Ishikawa (cell line): ENCODE measurements around the gene FKBP7.

Experiments
- CEBPB ChIP-seq: IDR thresholded peaks from 2 replicates; pipeline ENCODE4 v1.6.1; 2012
- CREB1 ChIP-seq: IDR thresholded peaks from 2 replicates; pipeline ENCODE4 v1.6.1; 2012; ENCODE audit warnings: low read depth
- EGR1 ChIP-seq: IDR thresholded peaks from 2 replicates; pipeline ENCODE4 v1.6.1; 2012
- EP300 ChIP-seq: IDR thresholded peaks from 2 replicates; pipeline ENCODE4 v1.6.1; 2012; ENCODE audit warnings: borderline replicate concordance
- FOXM1 ChIP-seq: IDR thresholded peaks from 2 replicates; pipeline ENCODE4 v1.6.1; 2012; ENCODE audit warnings: low read depth, borderline replicate concordance
- MAX ChIP-seq: IDR thresholded peaks from 2 replicates; pipeline ENCODE4 v1.6.1; 2012
- NFIC ChIP-seq: IDR thresholded peaks from 2 replicates; pipeline ENCODE4 v1.6.1; 2012
- RAD21 ChIP-seq: IDR thresholded peaks from 2 replicates; pipeline ENCODE4 v1.6.1; 2012; ENCODE audit warnings: low read depth
- TAF1 ChIP-seq: IDR thresholded peaks from 2 replicates; pipeline ENCODE4 v1.6.1; 2012; ENCODE audit warnings: low read depth, mild to moderate bottlenecking
- TCF12 ChIP-seq: IDR thresholded peaks from 2 replicates; pipeline ENCODE4 v1.6.1; 2012; ENCODE audit warnings: low read depth
- TEAD4 ChIP-seq: IDR thresholded peaks from 2 replicates; pipeline ENCODE4 v1.6.1; 2012
- YY1 ChIP-seq: IDR thresholded peaks from 2 replicates; pipeline ENCODE4 v1.6.1; 2012; ENCODE audit warnings: low read depth
- ZBTB7A ChIP-seq: IDR thresholded peaks from 2 replicates; pipeline ENCODE4 v1.6.1; 2012; ENCODE audit warnings: low read depth
- TF ChIP-seq, protein P1 (sequence below): IDR thresholded peaks from 2 replicates; pipeline ENCODE4 v1.6.1; 2012; ENCODE audit warnings: low read depth, mild to moderate bottlenecking
- TF ChIP-seq, protein P2 (sequence below): IDR thresholded peaks from 2 replicates; pipeline ENCODE4 v1.6.1; 2012

Gene FKBP7

DNA sequence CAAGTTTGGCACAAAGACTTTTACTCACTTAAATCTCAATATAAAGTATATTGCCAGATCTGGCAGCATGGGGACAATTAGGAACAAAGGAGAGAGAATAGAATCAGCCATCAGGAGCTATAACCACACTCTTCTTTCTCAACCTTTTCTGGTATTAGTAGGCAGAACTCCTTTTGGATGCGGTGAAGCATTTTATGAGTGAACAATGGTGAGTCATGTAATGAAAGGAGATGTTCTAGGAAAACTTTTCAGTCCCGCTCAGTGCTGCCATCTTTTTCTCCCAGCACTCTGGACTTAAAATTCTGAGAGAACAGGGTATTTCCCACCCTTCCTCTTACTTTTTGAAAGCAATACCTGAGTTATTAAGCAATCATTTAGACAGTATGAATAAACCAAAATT, 34.1 kb upstream of the FKBP7 start:
- TF ChIP-seq FOXM1 (no peak), TCF12 (no peak)

- TF ChIP-seq, protein P1, sequence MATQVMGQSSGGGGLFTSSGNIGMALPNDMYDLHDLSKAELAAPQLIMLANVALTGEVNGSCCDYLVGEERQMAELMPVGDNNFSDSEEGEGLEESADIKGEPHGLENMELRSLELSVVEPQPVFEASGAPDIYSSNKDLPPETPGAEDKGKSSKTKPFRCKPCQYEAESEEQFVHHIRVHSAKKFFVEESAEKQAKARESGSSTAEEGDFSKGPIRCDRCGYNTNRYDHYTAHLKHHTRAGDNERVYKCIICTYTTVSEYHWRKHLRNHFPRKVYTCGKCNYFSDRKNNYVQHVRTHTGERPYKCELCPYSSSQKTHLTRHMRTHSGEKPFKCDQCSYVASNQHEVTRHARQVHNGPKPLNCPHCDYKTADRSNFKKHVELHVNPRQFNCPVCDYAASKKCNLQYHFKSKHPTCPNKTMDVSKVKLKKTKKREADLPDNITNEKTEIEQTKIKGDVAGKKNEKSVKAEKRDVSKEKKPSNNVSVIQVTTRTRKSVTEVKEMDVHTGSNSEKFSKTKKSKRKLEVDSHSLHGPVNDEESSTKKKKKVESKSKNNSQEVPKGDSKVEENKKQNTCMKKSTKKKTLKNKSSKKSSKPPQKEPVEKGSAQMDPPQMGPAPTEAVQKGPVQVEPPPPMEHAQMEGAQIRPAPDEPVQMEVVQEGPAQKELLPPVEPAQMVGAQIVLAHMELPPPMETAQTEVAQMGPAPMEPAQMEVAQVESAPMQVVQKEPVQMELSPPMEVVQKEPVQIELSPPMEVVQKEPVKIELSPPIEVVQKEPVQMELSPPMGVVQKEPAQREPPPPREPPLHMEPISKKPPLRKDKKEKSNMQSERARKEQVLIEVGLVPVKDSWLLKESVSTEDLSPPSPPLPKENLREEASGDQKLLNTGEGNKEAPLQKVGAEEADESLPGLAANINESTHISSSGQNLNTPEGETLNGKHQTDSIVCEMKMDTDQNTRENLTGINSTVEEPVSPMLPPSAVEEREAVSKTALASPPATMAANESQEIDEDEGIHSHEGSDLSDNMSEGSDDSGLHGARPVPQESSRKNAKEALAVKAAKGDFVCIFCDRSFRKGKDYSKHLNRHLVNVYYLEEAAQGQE, result no peak
- no peak for TF ChIP-seq MAX
- TF ChIP-seq TCF12, result no peak
- TF ChIP-seq CREB1, result no peak
- TF ChIP-seq NFIC, result no peak
- no peak for TF ChIP-seq CEBPB
- TF ChIP-seq TEAD4, result no peak
- TF ChIP-seq YY1, result no peak
- no peak for TF ChIP-seq RAD21
Measured at GRCh38 chr2:178510384-178510783, 32.0 kb upstream of the FKBP7 start.

DNA sequence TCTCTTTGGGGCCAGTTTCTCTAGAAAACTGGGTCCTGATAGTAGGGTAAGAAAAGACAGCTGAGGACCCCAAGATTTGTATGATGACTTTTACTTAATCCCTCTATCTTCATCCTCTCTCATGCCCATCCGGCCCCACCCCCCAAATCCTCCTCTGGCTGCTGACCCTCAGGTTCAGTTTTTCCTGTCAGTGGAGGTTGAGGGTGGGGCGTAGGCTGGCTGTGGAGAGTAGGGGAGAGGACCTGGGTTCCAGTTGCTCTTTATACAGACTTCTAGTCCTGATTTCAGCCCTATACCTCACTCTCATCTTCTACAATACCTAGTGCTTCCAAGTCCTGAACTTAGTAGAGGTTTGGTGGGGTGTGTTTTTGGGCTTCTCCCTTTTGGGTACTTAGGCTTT, 30.2 kb upstream of the FKBP7 start:
- TF ChIP-seq CREB1 (no peak), ZBTB7A (no peak), NFIC (no peak), TAF1 (no peak), TCF12 (no peak), TEAD4 (no peak), EGR1 (no peak), RAD21 (no peak), MAX (no peak), EP300 (no peak), YY1 (no peak), CEBPB (no peak), FOXM1 (no peak)
- TF ChIP-seq, protein P1, result no peak
- TF ChIP-seq, protein P2, sequence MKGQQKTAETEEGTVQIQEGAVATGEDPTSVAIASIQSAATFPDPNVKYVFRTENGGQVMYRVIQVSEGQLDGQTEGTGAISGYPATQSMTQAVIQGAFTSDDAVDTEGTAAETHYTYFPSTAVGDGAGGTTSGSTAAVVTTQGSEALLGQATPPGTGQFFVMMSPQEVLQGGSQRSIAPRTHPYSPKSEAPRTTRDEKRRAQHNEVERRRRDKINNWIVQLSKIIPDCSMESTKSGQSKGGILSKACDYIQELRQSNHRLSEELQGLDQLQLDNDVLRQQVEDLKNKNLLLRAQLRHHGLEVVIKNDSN, result no peak

GRCh38 chr2:178506949-178507348, 28.5 kb upstream of the FKBP7 start:
- no peak for TF ChIP-seq CEBPB

- TF ChIP-seq NFIC, result no peak
- TF ChIP-seq RAD21, result no peak
- TF ChIP-seq EGR1, result no peak
- no peak for TF ChIP-seq CREB1
- no peak for TF ChIP-seq TEAD4
- no peak for TF ChIP-seq FOXM1
- no peak for TF ChIP-seq YY1
- TF ChIP-seq ZBTB7A, result no peak
- TF ChIP-seq TCF12, result no peak
- TF ChIP-seq TAF1, result no peak
- TF ChIP-seq CEBPB, result no peak
- TF ChIP-seq, protein P1, result no peak
- TF ChIP-seq EP300, result no peak
- TF ChIP-seq MAX, result no peak
- TF ChIP-seq, protein P2, result no peak
Measured at GRCh38 chr2:178506524-178506923, 28.1 kb upstream of the FKBP7 start.
